ENCODE data around the gene IFIT1B. TPM values are rescaled to one million over a fixed set of nuclear protein-coding genes. Genes with fewer than 3 reads are reported as not detected.

The IFIT1B gene
- total and polyA plus RNA-seq, 9 of the 15 experiments (the other 6 are each of a cell fraction or from before 2014, with no cell fraction given) = not detected

DNA sequence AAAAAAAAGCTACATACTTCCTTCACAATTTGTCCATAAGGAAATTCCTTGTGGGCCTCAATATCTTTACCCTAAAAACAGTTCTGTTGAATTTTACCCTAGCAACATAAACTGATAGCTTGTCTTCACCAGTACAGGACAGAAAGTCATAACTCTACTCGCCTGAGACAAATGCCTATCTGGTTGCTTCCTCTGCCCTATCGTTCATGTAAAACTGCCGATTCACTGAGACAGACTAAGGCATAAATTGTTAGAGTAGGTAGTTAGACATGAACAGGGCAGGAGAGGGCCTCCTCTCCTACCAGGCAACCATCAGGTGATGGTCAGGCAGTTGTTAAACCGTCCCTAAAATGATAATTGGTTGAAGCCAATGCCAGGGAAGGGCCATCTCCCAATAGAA, 25.1 kb upstream of the IFIT1B start (continued):
- TF ChIP-seq, protein P1, sequence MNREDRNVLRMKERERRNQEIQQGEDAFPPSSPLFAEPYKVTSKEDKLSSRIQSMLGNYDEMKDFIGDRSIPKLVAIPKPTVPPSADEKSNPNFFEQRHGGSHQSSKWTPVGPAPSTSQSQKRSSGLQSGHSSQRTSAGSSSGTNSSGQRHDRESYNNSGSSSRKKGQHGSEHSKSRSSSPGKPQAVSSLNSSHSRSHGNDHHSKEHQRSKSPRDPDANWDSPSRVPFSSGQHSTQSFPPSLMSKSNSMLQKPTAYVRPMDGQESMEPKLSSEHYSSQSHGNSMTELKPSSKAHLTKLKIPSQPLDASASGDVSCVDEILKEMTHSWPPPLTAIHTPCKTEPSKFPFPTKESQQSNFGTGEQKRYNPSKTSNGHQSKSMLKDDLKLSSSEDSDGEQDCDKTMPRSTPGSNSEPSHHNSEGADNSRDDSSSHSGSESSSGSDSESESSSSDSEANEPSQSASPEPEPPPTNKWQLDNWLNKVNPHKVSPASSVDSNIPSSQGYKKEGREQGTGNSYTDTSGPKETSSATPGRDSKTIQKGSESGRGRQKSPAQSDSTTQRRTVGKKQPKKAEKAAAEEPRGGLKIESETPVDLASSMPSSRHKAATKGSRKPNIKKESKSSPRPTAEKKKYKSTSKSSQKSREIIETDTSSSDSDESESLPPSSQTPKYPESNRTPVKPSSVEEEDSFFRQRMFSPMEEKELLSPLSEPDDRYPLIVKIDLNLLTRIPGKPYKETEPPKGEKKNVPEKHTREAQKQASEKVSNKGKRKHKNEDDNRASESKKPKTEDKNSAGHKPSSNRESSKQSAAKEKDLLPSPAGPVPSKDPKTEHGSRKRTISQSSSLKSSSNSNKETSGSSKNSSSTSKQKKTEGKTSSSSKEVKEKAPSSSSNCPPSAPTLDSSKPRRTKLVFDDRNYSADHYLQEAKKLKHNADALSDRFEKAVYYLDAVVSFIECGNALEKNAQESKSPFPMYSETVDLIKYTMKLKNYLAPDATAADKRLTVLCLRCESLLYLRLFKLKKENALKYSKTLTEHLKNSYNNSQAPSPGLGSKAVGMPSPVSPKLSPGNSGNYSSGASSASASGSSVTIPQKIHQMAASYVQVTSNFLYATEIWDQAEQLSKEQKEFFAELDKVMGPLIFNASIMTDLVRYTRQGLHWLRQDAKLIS (CRISPR knock-in tag; IDR thresholded peaks at IDR 0.05) = no peak
- TF ChIP-seq PHF20 (IDR thresholded peaks at IDR 0.05; ENCODE audit: partially characterized antibody) (no peak), ZNF174 (CRISPR knock-in tag; IDR thresholded peaks at IDR 0.05) (no peak), ZKSCAN3 (CRISPR knock-in tag; IDR thresholded peaks at IDR 0.05) (no peak), CBFA2T3 (IDR thresholded peaks at IDR 0.05) (peak; percentile 64), EZH2 (IDR thresholded peaks at IDR 0.05; ENCODE audit: borderline replicate concordance, low read depth, low read length) (no peak), EP300 (IDR thresholded peaks at IDR 0.05; ENCODE audit: low read length) (peak; percentile 39; the same call in 1 of the 2 replicates), TGIF2 (CRISPR knock-in tag; IDR thresholded peaks at IDR 0.05) (no peak), PHF21A (IDR thresholded peaks at IDR 0.05; ENCODE audit: borderline replicate concordance, low read depth) (no peak), ZNF217 (CRISPR knock-in tag; IDR thresholded peaks at IDR 0.05) (no peak), ZNF3 (CRISPR knock-in tag; IDR thresholded peaks at IDR 0.05) (no peak), TARDBP (IDR thresholded peaks at IDR 0.05) (no peak), ZNF347 (CRISPR knock-in tag; IDR thresholded peaks at IDR 0.05; ENCODE audit: low read depth) (no peak)
- TF ChIP-seq, protein P2, sequence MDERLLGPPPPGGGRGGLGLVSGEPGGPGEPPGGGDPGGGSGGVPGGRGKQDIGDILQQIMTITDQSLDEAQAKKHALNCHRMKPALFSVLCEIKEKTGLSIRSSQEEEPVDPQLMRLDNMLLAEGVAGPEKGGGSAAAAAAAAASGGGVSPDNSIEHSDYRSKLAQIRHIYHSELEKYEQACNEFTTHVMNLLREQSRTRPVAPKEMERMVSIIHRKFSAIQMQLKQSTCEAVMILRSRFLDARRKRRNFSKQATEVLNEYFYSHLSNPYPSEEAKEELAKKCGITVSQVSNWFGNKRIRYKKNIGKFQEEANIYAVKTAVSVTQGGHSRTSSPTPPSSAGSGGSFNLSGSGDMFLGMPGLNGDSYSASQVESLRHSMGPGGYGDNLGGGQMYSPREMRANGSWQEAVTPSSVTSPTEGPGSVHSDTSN (CRISPR knock-in tag; IDR thresholded peaks at IDR 0.05; ENCODE audit: low read depth) = no peak
- TF ChIP-seq, protein P2 (tag; conservative IDR thresholded peaks at IDR 0.05; ENCODE audit: low read depth) = peak; percentile 83

Data from K562 (cell line).